ENCODE results near the gene HIVEP3. TPM values are rescaled to one million over a fixed set of nuclear protein-coding genes. Genes with fewer than 3 reads are reported as not detected.

The HIVEP3 gene
- total and polyA plus RNA-seq, 2 experiments from 2014 or later, result 0.57 to 5.9 TPM

GRCh38 chr1:41739061-41739955, 179.4 kb downstream of the HIVEP3 start:
- no peaks in the 10 kb centered on the region for H4K20me1 ChIP-seq (ENCODE audit: insufficient read depth, poor library complexity, severe bottlenecking)
- peak; percentile 27 for DNase-seq (ENCODE audit: low spot score)
- 79% methylated on average over 21 of the region's 21 CpGs for WGBS (ENCODE audit: low lambda C conversion rate, missing lambda C conversion rate)
- H3K79me2 ChIP-seq, result no peaks in the 10 kb centered on the region
- H3K4me3 ChIP-seq, result no peak overlapping the region
- no peaks in the 10 kb centered on the region for H3K27me3 ChIP-seq
- H3K36me3 ChIP-seq (replicated peaks; ENCODE audit: insufficient read depth, low read depth), result no peaks in the 10 kb centered on the region
- H3K9me2 ChIP-seq (replicated peaks; ENCODE audit: insufficient read depth), result no peaks in the 10 kb centered on the region
- no peaks in the 10 kb centered on the region for H3K4me1 ChIP-seq (ENCODE audit: insufficient read depth)
- TF ChIP-seq EZH2phosphoT487 (IDR thresholded peaks at IDR 0.05; ENCODE audit: low read depth, severe bottlenecking, unreplicated experiment) (no peak), EZH2 (IDR thresholded peaks at IDR 0.05; ENCODE audit: borderline replicate concordance) (no peak), CTCF (IDR thresholded peaks at IDR 0.05; ENCODE audit: poor library complexity) (no peak)
- H3K27ac ChIP-seq, result no peak overlapping the region
- H3K4me2 ChIP-seq, result no peak overlapping the region
- H2AFZ ChIP-seq, result no peak overlapping the region
- H3K9me3 ChIP-seq (ENCODE audit: low read depth), result no peaks in the 10 kb centered on the region

DNA sequence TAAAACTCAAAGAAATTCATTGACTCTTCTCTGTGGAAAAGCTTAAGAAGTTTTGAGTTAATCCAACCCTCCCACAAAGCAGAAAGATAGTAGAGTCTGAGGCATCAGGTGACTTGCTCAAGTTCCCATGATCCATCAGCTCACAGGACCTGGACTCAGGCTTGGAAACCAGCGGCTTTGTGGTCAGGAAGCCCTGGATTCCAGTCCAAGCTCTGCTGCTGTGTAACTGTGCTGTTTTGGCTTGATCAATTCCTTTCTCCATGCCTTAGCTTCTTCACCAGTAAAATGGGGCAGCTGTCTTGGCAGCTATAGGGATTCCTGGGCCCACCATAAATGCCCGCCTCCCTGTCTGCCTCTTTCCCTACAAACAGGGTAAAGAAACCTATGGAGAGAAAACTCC, 180.2 kb downstream of the HIVEP3 start:
- TF ChIP-seq EZH2 (IDR thresholded peaks at IDR 0.05; ENCODE audit: borderline replicate concordance) (no peak), EZH2phosphoT487 (IDR thresholded peaks at IDR 0.05; ENCODE audit: low read depth, severe bottlenecking, unreplicated experiment) (no peak), CTCF (IDR thresholded peaks at IDR 0.05; ENCODE audit: poor library complexity) (no peak)
- DNase-seq (ENCODE audit: low spot score), result no peak
- no peaks in the 10 kb centered on the region for H3K27me3 ChIP-seq
- no peaks in the 10 kb centered on the region for H3K9me2 ChIP-seq (replicated peaks; ENCODE audit: insufficient read depth)
- H3K4me1 ChIP-seq (ENCODE audit: insufficient read depth), result no peaks in the 10 kb centered on the region
- H3K79me2 ChIP-seq, result no peaks in the 10 kb centered on the region
- H4K20me1 ChIP-seq (ENCODE audit: insufficient read depth, poor library complexity, severe bottlenecking), result no peaks in the 10 kb centered on the region
- H3K36me3 ChIP-seq (replicated peaks; ENCODE audit: insufficient read depth, low read depth), result no peaks in the 10 kb centered on the region
- no peak overlapping the region for H3K27ac ChIP-seq
- H3K4me3 ChIP-seq, result no peak overlapping the region
- WGBS (ENCODE audit: low lambda C conversion rate, missing lambda C conversion rate), result 89% methylated on average over 2 of the region's 2 CpGs
- no peak overlapping the region for H3K4me2 ChIP-seq
- no peaks in the 10 kb centered on the region for H3K9me3 ChIP-seq (ENCODE audit: low read depth)
- H2AFZ ChIP-seq, result no peak overlapping the region

- Histone ChIP-seq H4K20me1 (ENCODE audit: insufficient read depth, poor library complexity, severe bottlenecking) (no peaks in the 10 kb centered on the region), H3K27me3 (no peaks in the 10 kb centered on the region), H3K4me2 (no peak overlapping the region), H3K9me2 (replicated peaks; ENCODE audit: insufficient read depth) (no peaks in the 10 kb centered on the region), H2AFZ (no peak overlapping the region), H3K79me2 (no peaks in the 10 kb centered on the region), H3K36me3 (replicated peaks; ENCODE audit: insufficient read depth, low read depth) (no peaks in the 10 kb centered on the region), H3K9me3 (ENCODE audit: low read depth) (no peaks in the 10 kb centered on the region), H3K27ac (no peak overlapping the region), H3K4me3 (no peak overlapping the region), H3K4me1 (ENCODE audit: insufficient read depth) (no peaks in the 10 kb centered on the region)
- no peak for DNase-seq (ENCODE audit: low spot score)
- TF ChIP-seq EZH2phosphoT487 (IDR thresholded peaks at IDR 0.05; ENCODE audit: low read depth, severe bottlenecking, unreplicated experiment), result no peak
- 97% methylated on average over 9 of the region's 9 CpGs for WGBS (ENCODE audit: low lambda C conversion rate, missing lambda C conversion rate)
These were observed 180.7 kb downstream of the HIVEP3 start for GRCh38 chr1:41738006-41738405.

- Histone ChIP-seq H2AFZ (no peak overlapping the region), H3K4me1 (ENCODE audit: insufficient read depth) (no peaks in the 10 kb centered on the region), H3K4me2 (no peak overlapping the region), H3K36me3 (replicated peaks; ENCODE audit: insufficient read depth, low read depth) (no peaks in the 10 kb centered on the region), H3K27me3 (no peaks in the 10 kb centered on the region), H3K27ac (no peak overlapping the region), H3K9me2 (replicated peaks; ENCODE audit: insufficient read depth) (no peaks in the 10 kb centered on the region), H4K20me1 (ENCODE audit: insufficient read depth, poor library complexity, severe bottlenecking) (no peaks in the 10 kb centered on the region), H3K9me3 (ENCODE audit: low read depth) (no peaks in the 10 kb centered on the region), H3K79me2 (no peaks in the 10 kb centered on the region), H3K4me3 (no peak overlapping the region)
- TF ChIP-seq EZH2 (IDR thresholded peaks at IDR 0.05; ENCODE audit: borderline replicate concordance) (no peak), CTCF (IDR thresholded peaks at IDR 0.05; ENCODE audit: poor library complexity) (no peak), EZH2phosphoT487 (IDR thresholded peaks at IDR 0.05; ENCODE audit: low read depth, severe bottlenecking, unreplicated experiment) (no peak)
- WGBS (ENCODE audit: low lambda C conversion rate, missing lambda C conversion rate), result 54% methylated on average over 13 of the region's 13 CpGs
- peak; percentile 33 for DNase-seq (ENCODE audit: low spot score)
These were observed 183.0 kb downstream of the HIVEP3 start for GRCh38 chr1:41735631-41736260.
